GM19463 (cell line): ENCODE data around the gene GPR82.
A peak's percentile ranks its signal among the peaks of the same experiment; 100 is the strongest.
"Not testable (repeated sequence)": the region's sequence is repeated elsewhere in the genome, so short reads cannot be mapped to it uniquely, and the experiment has no call there.

Experiments used
- ATAC-seq: cut with Tn5 transposase; IDR thresholded peaks from one replicate; pipeline ENCODE4 v1.9.1; 2021; ENCODE audit warnings: mild to moderate bottlenecking, moderate library complexity; ENCODE audit not compliant: unreplicated experiment

Gene GPR82, protein sequence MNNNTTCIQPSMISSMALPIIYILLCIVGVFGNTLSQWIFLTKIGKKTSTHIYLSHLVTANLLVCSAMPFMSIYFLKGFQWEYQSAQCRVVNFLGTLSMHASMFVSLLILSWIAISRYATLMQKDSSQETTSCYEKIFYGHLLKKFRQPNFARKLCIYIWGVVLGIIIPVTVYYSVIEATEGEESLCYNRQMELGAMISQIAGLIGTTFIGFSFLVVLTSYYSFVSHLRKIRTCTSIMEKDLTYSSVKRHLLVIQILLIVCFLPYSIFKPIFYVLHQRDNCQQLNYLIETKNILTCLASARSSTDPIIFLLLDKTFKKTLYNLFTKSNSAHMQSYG

GRCh38 chrX:41723826-41724225, at the start of gene GPR82:
Gene GPR82, plus strand, starts transcription at chrX:41724181. Its CDS starts 2,846 bp downstream, at chrX:41727027.
- no peak for ATAC-seq

GRCh38 chrX:41676361-41676760, 47.6 kb upstream of the GPR82 start:
- not testable (repeated sequence) for ATAC-seq

- ATAC-seq: no peak
Measured at GRCh38 chrX:41677183-41678060, 46.6 kb upstream of the GPR82 start.

DNA sequence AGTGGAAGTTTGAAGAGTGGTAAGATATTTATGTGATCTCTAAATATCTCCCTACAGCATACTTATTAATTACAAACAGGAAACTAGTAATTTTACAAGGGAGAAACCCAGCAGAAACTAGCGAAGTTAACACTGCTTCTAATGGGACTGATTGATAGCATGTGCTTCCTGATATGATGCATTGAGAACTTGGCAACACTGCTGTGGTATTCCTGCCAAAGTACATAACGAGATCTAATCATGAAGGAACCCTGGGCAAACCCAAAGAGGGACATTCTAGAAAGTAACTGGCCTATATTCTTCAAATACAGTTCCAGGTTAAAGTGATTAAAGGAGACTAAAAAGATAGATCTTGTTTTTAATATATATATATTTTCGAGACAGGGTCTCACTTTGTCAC, 39.8 kb upstream of the GPR82 start:
- no peak for ATAC-seq

- no peak for ATAC-seq
Measured at GRCh38 chrX:41684940-41685339, 39.0 kb upstream of the GPR82 start.

DNA sequence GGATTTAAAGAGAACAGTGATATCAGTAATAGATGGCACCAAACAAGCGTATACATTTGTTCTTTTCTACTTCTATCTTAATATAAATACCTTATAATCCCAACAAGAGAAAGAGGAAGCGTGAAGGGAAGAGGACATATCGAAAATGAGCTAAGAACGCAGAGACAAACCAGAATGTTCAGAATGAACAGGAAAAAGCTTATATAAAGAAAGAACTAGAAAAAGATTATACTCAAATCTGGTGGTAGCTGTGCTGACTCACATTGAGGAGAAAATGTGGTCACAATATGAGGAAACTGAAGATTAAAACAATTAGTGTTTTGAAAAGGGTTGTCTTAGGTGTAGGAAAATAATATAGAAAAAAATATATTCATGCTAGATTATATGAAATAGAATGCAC, 37.2 kb upstream of the GPR82 start:
- no peak for ATAC-seq

GRCh38 chrX:41688156-41688555, 35.8 kb upstream of the GPR82 start:
- ATAC-seq: no peak

DNA sequence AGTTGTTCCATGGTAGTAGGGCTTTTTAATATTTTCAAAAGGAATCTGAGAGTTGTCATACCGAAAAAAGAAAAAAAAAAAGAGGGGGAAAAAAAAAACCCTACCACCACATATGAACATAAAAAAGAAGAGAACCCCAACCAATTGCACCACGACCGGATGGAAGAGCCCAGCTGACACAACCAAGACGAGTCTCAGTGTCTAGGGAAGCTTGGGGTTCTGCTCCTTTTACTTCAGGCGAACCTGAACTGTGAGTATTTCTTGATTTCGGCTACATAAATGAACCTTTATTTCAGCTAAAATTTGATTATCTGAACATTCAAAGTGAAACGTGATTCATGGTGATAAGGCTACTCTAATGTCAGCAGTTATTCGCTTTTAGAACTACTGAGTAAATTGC, 35.1 kb upstream of the GPR82 start, which contains the start of gene GPR34:
GPR34 (plus strand) TSS at position 139 of the 400 bp plus-strand sequence. CDS start 6,661 bp downstream, outside the sequence.
- no peak for ATAC-seq

DNA sequence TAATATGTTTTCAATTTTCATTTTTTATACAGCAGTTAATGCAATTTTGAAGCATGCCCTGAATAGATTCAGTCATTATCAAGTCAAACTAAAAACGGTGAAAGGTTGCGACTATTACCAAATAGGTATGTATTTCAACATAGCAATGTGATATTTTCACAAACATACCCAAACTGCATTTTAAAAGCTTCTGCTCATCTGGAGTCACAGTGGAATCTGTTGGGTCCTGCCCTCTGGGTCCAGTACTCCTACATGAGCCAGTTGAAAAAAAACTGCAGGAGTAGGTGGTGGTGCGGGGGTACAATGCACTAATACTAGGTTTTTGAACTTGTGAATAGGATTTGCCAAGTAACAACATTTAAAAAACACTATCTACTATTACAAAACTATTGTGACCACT, 34.3 kb upstream of the GPR82 start:
- ATAC-seq: no peak

DNA sequence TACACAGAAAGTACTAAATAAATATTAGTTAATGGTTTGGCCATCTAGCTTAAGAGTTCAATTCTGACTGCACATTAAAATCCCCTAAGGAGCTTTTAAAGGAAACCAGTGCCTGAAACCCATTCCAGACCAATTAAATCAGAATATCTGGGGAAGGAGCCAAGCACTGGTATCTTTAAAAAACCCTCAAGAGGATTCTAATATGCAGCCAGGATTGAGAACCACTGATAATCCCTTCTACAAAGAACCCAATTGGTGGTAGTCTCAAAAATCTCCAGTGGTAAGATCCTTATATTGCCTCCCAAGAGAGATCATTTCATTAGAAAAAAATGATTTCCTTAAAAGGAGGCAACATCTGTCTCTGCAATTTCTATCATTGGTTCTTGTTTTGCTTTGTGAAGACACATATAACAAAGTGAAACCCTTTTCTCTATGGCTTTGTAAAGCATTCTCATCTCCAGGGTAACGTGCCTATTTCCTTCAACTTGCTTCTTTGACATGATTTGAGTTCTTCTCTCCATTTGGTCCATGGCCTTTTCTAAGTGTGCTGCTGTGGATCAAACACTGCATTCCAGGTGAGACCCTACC, 31.7 kb upstream of the GPR82 start:
- no peak for ATAC-seq

- ATAC-seq: no peak
Measured at GRCh38 chrX:41693024-41693423, 31.0 kb upstream of the GPR82 start.

DNA sequence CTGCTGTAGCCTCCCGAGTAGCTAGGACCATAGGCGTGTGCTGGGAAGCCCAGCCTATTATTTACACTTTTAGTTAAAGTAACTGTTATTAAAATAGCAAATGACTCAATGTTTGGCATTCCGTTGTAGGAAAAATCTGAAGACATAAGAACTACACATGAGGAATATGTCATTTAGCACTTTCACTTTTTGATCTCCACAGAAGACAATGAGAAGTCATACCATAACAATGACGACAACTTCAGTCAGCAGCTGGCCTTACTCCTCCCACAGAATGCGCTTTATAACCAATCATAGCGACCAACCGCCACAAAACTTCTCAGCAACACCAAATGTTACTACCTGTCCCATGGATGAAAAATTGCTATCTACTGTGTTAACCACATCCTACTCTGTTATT, 28.6 kb upstream of the GPR82 start:
- no peak for ATAC-seq

- no peak for ATAC-seq
Measured at GRCh38 chrX:41703574-41704029, 20.4 kb upstream of the GPR82 start.

GRCh38 chrX:41705042-41705441, 18.9 kb upstream of the GPR82 start:
- no peak for ATAC-seq

DNA sequence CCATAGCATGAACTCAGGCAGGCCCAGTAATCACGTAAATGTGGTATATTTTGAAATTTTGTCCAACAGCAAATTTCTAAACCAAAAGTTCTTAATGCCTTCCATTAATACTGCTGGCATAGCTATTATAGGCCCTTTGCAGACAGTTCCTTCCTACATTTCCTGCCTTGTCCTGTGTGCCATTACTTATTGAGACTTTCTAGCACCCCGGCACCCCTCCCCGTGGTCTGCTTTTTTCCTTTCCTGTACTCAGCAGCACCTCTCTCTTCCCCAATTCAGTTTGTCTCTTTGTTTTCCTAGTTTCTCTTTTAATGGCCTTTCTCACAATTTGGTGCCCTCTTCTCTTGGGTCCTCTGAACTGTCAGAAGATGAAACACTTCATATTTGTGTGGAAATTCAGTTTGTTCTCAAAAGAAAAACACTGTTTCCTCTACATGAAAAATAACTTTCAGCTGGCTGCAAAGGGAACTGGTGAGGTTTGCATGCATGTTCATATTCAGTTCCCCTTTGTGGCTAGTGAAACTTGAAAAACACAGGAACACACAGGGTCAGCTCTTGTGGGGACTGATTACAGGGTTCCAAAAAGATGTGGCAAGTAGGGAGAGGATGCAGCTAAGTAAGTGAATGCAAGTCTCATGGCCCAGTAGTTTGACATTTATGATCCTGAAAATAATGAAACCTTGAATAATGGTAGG, 18.2 kb upstream of the GPR82 start:
- peak; percentile 72 for ATAC-seq

DNA sequence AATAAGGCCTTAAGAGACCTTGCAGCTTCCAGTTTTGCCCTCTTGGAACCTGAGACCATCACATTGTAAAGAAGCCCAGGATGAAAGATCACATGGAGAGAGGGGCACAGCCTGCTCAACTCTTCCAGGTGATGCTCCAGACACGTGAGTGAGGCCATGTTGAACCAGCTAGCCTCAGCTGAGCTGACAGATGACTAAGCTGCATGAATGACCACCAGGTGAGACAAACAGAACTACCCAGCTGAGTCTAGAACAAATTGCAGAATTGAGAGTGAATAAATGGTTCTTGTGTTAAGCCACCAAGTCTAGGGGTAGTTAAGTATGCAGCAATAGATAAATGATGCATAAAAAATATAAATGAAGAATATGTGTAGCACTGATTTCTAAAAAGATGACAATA, 16.8 kb upstream of the GPR82 start:
- no peak for ATAC-seq

GRCh38 chrX:41708486-41708885, 15.5 kb upstream of the GPR82 start:
- no peak for ATAC-seq

GRCh38 chrX:41711021-41711667, 12.8 kb upstream of the GPR82 start:
- no peak for ATAC-seq

GRCh38 chrX:41716222-41716621, 7.8 kb upstream of the GPR82 start:
- ATAC-seq: no peak

DNA sequence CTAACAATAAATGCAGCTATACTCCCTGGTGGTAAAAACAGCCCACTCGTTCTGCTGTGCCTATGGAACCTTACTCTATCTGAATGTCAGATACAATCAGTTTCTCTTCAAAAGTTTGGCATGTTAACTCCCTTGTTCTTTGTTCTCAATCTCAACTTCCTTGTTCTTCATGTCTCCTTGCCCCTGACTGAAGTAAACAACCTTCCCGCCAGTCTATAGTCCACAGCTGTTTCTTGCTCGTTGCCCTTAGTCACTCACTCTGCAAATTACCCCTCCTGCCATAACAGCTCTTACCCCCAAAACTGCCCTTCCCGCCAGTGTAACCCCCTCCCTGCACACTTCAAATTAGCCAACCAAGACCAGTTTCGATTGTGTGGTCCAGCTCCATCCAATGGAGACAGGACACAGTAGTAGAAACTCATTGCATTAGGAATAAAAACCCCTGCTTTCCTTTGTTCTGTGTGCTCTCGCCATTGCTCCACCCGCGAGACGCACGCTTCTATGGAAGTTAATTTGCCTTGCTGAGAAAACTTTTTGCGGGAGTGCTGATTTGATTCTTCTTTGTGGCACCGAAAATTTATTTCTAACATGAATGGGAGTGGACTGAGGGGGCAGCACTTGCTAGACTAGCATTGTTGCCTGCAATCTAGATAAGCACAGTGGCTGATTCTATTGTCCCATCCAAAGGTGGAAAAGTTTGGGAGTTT, 7.1 kb upstream of the GPR82 start:
- ATAC-seq: no peak
